Measurements from ENCODE around the gene OSBPL7.

OSBPL7 gene

DNA sequence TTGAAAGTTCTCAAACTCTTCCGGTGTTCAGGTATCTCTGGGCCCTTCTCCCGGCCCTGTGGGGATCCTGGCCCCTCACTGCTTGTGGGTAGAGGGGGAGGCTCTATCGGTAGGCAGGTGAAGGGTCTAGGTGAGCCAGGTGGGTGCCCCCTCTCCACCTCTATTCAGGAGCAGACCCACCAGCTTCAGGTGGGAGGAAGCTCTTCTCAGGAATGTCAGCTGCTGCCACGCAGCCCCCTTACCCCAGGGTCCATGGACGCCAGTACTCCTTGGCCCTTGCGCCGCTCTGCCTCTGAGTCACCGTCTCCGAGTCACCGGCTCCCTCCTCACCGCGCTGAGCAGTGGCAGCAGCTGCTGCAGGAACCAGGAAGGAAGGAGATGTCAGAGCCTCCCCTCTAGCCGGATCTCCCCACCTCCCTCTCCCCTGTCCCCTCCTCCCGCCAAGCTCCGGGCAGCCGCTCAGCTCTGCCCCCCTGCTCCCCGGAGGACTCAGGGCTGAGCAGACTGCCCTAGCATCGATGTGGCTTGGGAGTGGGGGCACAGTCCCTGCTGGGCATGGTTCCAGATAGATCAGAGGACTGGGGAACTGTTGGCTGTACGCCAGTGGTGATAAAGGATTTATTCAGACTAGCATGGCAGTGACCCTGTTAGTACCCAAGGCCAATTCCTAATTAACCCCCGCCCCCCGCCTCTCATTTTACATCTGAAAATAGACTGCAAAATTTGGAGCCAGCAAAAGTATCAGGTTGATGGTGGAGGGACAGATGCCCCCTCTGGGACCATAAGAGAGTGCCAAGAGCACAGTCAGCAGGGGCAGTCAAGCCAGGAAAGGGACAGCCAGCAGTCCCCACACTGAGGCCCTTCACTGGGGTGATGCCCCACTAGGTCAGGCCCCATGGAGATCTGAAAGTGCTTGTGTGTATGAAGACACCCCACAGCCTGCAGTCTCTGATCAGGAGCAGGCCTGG is at the start of gene OSBPL7:
TSS of gene OSBPL7 (minus strand) at position 371 of the 968 bp plus-strand sequence. CDS start 1,516 bp downstream, outside the sequence.
- DNase-seq (ENCODE audit: low spot score), result peak; percentile 34

DNA sequence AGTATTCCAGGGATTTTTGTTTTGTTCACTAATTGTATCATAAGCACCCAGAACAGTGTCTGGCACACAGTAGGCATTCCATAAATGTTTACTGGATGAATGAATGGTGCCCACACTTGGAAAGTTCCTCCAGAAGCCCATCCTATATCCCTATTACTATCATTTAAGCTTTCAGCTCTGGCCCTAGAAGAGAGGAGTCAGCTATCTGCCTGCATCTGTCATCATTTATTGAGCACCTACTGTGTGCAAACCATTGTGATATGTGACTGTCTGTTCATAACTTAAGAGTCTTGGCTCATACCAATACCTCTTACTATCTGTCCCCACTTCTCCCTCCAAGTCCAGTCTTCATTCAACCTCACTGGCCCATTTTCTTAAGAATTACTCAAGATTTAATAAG is 49.5 kb upstream of the OSBPL7 start:
- no peak for DNase-seq (ENCODE audit: low spot score)

DNA sequence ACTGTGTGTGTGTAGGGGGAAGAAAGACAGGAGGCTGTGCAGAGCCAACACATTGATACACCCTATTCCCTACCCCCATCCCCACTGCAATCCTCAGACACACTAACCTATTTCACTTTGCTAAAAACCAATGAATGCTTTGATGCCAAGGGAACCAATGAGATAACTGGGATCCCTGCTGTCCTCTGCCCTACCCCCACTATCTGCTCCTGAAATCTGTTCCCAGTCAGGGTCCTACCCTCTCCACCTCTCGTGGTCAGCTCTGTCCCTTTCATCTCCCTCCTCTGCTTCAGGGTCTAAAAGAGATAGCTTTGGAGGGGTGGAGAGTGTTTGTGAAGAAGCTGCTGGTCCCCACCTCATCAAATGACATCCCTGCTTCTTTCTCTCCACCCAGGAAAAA is 48.5 kb upstream of the OSBPL7 start:
- DNase-seq (ENCODE audit: low spot score), result no peak

DNA sequence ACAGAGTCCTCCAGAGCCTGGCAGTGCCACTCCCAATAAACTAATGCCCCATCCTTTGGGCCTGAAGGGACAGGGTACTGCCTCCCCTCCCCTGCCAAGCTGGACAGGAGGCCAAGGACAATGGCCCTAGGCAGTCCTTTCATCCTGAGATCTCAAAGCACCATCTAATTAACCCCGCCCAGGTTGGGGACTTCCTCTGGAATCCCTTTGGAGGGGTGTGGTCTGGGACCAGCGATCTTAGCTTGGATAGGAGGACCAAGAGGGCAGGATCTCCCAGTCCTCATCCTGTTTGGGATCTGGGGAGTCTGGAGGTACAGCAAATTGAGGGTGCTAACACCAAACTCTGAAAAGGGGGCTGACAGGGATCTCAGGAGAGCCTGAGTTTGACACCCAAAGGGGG is 47.5 kb upstream of the OSBPL7 start:
- no peak for DNase-seq (ENCODE audit: low spot score)

DNA sequence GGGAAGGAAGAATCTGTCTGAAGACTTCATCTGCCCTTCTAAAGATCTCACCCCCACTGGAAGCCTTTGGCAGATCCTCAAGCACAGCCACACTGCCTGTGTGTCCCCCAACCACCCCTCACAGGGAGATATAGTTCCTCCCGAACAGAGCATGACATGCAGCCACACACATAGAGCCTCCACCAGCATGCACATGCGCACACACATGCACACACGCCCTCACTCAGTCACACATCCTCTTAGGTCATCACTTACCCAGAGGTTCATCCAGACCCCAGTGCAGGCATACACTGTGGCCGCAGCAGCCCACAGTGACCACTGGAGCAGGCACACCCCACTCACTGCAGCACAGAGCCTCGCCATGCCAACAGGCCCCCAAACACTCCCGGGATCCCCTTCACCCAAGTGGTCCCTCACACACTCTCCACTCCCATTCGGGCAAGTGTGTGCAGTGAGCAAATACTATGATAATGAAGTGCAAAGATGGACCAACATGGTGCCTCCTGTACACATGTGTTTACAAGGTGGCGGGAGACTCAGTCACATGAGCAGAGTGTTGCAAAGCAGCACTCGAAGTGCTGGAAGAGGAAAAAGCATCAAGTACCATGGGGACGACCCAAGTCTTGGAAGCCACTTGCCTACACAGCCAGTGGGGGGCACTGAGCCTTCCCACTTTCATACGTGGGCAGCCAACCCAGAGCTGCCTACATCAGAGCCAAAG is 46.4 kb upstream of the OSBPL7 start:
- DNase-seq (ENCODE audit: low spot score), result no peak

GRCh38 chr17:47866941-47867340 is 45.3 kb upstream of the OSBPL7 start:
- DNase-seq (ENCODE audit: low spot score), result no peak

GRCh38 chr17:47864791-47865216 is 43.2 kb upstream of the OSBPL7 start:
- peak; percentile 48 for DNase-seq (ENCODE audit: low spot score)

DNA sequence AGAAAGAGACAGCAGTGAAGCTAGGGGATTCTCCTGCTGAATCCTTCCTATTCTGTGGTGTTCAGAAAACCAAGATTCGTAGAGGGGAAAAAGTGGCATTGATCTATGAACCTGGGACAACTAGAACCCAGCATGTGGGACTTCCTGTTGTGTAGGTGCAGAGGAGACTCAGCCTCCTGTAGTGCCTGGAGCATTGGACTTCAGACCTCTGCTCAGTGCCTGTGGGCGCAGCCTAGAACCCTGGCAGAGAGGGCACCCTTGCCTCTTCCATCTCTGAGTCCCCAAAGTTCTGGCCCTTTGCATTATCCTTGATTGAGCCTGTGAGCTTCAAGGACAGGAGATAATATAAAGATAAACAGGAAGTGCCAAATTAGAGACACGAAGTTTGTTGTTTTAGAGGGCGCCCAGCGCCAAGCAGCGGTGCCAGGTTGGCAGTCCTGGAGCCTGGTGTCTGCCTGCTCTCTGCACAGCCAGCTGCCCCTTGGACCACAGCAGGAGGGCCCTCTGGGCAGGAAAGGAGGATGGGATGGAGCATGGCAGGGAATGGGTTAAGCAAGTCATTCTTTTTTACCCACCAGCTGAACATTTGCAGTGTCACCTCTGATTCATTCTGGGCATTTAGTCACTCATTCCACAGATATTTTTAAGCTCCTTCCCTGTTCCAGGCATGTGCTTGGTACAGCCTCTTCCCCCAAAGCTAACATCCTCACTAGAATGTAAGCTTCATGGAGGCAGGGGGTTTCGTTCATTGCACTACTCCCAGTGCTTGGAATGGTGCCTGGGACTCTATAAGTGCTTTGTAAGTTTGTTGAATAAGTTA is 41.2 kb upstream of the OSBPL7 start:
- no peak for DNase-seq (ENCODE audit: low spot score)

DNA sequence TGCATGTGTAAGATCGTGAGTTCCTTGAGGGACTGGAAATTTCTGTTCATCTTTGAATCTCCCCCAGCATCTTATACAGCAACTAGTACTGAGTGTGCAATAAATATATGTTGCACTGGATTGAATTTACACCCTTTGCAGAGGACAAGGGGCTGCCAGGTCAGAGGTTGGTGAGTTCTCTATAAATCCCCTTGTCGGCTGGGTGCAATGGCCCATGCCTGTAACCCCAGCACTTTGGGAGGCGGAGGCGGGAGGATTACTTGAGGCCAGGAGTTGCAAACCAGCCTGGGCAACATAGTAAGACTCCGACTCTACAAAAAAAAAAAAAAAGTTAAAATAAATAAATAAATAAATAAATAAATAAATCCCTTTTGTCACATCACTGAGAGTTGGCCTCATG is 38.8 kb upstream of the OSBPL7 start:
- DNase-seq (ENCODE audit: low spot score), result no peak

DNA sequence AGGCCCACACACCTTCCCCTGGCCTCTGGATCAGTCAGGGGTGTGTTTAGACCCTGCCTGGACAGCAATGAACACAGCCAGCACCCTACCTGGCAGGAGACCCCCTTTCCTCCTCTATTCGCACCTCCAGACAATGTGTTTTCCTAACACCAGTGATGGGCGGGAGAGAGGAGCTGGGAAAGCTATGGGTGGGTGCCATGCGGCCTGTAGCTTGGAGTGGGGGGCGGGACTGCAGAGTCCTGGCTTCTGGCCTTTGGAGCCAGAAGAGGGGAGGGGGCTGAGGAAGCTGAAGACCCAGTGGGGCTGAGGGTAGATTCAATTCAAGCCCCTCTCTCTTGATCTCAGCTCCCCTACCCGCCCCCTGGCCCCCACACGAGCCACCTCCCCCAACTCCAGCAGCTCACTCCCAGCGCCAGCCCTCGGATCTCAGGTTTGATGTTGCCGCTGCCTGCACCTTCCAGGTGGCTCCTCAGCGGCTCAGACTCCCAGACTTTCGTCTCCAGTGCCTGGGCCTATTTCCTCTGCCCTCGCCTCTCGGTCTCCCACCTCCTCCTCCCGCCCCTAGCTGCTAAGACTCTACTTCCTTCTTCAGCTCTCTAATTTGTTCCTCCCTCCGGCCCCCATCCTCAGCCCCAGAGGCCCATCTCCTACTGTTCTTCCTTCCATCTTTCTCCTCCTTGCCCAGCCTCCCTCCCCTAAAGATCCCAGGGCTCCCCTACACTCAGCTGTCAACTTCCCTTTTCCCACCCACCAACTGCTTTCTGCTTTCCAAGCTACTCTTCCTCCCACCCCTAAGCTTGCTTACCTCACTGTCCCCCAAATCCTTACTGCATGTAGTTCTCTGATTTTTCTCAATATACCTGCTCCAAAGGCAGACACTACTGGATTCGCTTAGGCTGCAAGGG is 36.2 kb upstream of the OSBPL7 start:
- no peak for DNase-seq (ENCODE audit: low spot score)

DNA sequence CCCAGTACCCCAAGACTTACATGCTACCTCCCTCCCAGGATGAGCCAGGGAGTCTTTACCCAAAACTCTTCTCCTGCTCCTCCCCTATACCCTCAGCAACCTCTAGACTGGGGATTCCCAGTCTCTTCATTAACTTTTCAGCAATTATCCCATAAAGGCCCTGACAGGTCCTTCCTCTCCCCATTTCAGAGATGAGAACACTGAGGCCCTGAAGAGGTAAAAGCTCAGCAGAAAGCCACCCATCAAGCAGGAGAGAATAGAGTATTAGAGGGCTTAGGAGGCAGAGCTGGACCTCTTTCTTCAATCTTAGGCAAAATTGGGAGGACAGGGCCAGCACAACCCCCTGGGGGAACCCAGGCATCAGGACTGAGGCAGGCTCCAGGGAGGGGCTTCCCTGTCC is 35.2 kb upstream of the OSBPL7 start:
- DNase-seq (ENCODE audit: low spot score), result no peak

GRCh38 chr17:47855737-47856136 is 34.1 kb upstream of the OSBPL7 start:
- no peak for DNase-seq (ENCODE audit: low spot score)

GRCh38 chr17:47853616-47854015 is 32.0 kb upstream of the OSBPL7 start:
- DNase-seq (ENCODE audit: low spot score), result no peak

DNA sequence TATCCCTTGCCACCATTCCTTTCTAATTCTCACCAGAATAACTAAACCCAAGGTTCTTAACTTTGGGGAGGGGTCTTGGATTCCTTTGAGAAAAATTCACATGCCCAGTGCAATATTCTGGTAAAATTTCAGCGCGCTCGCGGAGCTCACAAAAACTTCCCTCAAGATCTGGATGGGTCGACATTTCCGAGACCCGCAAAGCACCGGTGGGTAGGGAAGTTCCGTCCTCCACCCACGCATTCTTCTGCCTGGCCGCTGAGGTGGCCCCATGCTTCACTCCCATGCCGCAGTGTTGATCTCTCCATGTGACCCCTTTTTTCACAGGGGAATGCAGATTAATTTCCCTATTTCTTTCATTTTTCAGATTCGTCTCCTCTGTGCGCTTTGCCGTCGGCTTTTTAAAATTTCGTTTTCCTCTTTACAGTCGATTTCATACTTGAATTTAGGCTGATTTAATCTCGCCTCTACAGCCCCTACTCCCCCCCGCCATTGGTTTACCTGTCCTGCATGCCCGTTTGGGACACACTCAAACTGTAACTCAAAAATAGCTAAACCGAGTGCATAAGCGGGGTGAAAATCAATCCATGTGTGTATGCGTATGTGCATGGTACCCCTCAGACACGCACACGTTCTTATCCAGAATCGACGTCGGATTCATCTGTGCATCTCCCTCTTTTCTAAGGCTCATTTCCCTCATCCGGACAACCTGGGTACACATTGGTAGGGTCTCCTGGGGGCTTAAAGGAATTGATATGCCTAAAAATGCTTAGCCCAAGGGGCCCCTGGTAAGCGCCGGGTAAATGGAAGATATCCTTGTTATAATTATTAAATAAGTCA is 30.7 kb upstream of the OSBPL7 start:
- DNase-seq (ENCODE audit: low spot score), result no peak

GRCh38 chr17:47851764-47852112 is 30.1 kb upstream of the OSBPL7 start:
- no peak for DNase-seq (ENCODE audit: low spot score)

DNA sequence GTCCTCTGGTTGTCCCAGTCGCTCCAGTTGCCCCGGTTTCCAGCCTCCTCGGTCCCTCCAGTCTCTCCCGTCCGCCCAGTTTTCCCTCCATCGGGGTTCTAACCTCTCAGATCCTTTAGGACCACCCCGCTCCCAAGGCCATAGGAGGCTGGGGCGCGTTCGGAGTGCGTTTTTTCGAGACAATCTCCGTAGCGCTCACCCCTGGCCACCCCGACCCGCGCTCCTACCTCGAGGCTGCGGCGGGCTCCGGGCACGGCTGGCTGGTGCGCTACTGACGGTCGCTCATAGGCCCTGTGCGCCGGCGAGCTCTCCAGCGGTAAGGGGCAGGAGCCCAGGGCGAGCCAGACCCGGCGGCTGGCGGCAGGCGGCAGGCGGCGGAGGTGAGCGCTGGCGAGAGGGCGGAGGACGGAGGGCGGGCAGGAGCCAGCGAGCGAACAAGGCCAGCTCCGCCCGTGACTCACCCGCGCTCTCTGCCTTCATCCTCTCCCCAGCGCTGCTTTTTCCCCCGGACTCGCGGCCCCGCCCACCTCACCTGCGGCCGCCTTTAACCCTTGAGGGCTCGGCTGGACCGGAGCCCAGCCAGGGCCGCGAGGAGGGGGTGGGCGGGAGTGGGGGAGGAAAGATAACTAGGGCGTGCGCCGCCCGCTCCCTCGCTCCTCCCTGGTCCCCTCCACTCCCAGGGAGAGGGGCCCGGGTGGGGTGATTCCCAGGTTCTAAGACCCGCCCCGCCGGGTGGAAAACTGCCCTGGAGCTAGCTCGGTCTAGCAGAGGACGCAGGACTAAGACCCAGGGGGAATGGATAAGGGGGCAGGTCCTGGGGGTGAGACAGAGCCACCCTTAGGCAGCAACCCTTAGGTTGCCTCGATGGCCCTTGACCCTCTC is 29.3 kb upstream of the OSBPL7 start, which contains the start of gene SP6:
TSS of gene SP6 (minus strand) at position 472 of the 882 bp plus-strand sequence. CDS start 2,734 bp downstream, outside the sequence.
- peak; percentile 40 for DNase-seq (ENCODE audit: low spot score)

DNA sequence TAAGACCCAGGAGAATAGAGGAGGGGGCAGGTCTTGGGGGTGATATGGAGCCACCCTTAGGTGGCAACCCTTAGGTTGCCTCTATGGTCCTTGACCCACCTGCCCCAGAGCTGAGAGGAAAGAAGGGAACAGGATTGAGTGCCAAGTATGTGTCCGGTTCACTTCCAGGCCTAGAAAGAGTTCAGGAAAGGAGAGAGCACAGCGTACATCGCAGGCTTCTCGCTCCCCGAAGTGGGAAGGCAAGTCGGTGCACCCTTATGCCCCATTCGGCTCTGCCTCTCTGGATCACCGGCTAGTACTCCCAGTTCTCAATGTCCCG is 28.7 kb upstream of the OSBPL7 start:
- DNase-seq (ENCODE audit: low spot score), result no peak

DNA sequence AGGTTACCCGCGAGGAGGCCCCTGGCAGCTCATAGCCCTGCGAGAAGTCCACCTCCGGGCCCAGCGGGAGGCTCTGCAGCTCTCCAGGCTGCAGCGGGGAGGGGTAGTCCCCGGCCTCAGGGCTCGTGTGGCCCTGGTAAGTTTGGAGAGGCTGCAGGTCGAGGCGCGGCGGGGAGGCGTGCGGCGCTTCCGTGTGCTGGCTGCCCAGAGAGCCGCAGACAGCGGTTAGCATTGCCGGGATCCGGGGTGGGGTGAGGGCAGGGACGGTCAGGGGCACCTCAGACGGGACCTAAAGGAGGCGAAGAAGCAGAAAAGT is 26.6 kb upstream of the OSBPL7 start:
- no peak for DNase-seq (ENCODE audit: low spot score)

DNA sequence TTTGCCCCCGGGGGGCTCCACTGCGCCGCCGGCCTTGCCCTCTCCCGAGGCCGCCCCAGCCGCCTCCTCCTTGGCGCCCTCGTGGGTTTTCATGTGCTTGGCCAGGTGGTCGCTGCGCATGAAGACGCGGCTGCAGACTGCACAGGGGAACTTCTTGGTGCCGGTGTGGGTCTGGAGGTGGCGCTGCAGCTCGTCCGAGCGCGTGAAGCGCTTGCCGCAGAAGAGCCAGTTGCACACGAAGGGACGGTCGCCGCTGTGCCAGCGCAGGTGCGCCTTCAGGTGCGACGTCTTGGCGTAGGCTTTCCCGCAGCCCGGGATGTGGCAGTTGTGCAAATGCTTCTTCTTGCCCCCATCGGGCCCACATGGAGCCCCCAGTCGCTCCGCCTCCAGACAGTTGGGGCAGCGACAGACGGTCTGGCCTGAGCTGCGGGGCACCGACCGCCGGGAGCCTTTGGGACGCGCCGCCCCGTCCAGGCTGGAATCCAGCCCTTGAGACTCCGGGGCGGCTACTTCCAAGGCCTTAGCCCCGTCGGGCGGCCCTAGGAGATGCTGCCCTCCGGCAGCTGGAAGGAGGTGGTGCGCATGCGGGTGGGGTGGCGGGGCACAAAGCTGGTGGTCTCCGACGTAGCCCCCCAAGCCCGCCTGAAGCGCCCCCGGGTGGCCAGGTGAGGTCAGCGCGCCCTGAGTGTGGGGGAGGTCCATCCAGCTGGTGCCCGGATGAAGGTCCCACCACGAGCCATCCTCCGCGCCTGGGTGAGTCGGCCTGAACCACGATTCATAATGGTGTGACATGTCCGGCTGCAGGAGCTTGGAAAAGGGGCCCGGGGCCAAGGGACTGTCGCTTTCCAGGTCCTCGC is 26.0 kb upstream of the OSBPL7 start:
- DNase-seq (ENCODE audit: low spot score), result no peak

All from COLO829 (cell line).